PFSK-1 (cell line): Measurements from ENCODE around the gene L3MBTL4.

Source experiments
- FOXP2 ChIP-seq: optimal IDR thresholded peaks from 2 replicates; pipeline ENCODE3; 2011; ENCODE audit warnings: borderline replicate concordance, control low read depth, inconsistent platforms; ENCODE audit not compliant: insufficient read depth; ENCODE audit errors: extremely low read length, extremely low read depth
- POLR2AphosphoS5 ChIP-seq: IDR thresholded peaks from 2 replicates; pipeline ENCODE4 v1.6.1; 2012; ENCODE audit warnings: low read depth, mild to moderate bottlenecking, control low read depth, low read length, moderate library complexity
- REST ChIP-seq, 2 experiments: IDR thresholded peaks; 2 replicates each; pipeline versions ENCODE4 v1.6.1 to v1.8.0; 2011 to 2012; ENCODE audit warnings: low read depth in 2 of 2, low read length in 2 of 2, control low read depth in 1 of 2, inconsistent platforms in 1 of 2, mild to moderate bottlenecking in 1 of 2, moderate library complexity in 1 of 2; ENCODE audit not compliant: insufficient read depth in 1 of 2
- SIN3A ChIP-seq: IDR thresholded peaks from 2 replicates; pipeline ENCODE4 v1.6.1; 2012; ENCODE audit warnings: mild to moderate bottlenecking, low read length, moderate library complexity, borderline replicate concordance; ENCODE audit not compliant: insufficient read depth
- TAF1 ChIP-seq: IDR thresholded peaks from 2 replicates; pipeline ENCODE4 v1.6.1; 2012; ENCODE audit warnings: low read length, control low read depth, borderline replicate concordance; ENCODE audit not compliant: insufficient read depth

Gene L3MBTL4

GRCh38 chr18:6441200-6441599 is 26.5 kb upstream of the L3MBTL4 start:
- no peak for TF ChIP-seq FOXP2
- TF ChIP-seq POLR2AphosphoS5: no peak
- TF ChIP-seq REST (IDR thresholded peaks at IDR 0.05; ENCODE audit: insufficient read depth in 1 of 2, low read depth in 2 of 2, low read length in 2 of 2): no peak
- no peak for TF ChIP-seq TAF1
- TF ChIP-seq SIN3A: no peak

DNA sequence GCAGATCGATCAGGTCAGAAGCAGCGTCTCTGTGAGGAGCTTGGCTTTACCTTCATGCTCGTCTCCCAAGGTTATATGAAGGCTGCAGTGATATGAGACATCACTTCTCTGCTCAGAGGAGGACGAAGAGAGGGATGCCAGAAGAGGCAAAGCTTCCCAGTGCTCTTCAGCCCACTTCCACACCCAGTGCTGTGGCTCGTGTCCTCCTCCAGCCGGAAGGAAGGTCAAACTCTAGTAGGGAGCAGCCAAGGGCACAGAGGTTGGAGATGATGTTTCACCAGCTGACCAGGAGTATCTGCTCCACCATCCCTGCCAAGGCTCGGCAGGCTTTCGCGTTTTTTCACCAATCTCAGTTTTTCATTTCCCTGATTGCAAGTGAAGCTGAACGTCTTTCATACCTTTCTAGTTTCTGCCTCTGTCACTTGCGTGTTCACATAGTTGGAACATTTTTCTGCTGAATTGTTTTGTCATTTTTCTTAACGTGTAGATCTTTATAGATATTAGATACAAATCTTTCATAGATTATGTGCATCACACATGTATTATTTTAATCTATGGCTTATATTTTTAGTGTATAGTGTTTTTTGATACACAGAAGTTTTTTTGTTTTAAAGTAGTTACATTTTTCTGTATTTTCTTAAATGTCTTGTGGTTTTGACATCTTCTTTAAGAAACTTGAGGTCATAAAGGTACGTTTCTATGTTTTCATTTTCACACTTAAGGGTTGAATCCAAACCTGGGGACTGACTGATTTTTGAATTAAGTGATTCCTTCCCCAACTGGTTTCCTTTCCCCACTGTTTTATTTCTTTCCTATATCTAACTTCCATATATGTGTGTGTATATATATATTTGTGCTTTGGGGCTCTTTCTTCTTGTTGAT is 23.5 kb upstream of the L3MBTL4 start:
- TF ChIP-seq SIN3A: no peak
- TF ChIP-seq REST (IDR thresholded peaks at IDR 0.05; ENCODE audit: insufficient read depth in 1 of 2, low read depth in 2 of 2, low read length in 2 of 2): no peak
- TF ChIP-seq TAF1: no peak
- TF ChIP-seq FOXP2: no peak
- no peak for TF ChIP-seq POLR2AphosphoS5

- no peak for TF ChIP-seq FOXP2
- no peak for TF ChIP-seq POLR2AphosphoS5
- TF ChIP-seq SIN3A: no peak
- no peak for TF ChIP-seq TAF1
- TF ChIP-seq REST (IDR thresholded peaks at IDR 0.05; ENCODE audit: insufficient read depth in 1 of 2, low read depth in 2 of 2, low read length in 2 of 2): no peak
These were observed 21.0 kb upstream of the L3MBTL4 start for GRCh38 chr18:6435731-6436130.

GRCh38 chr18:6434987-6435709 is 20.4 kb upstream of the L3MBTL4 start:
- TF ChIP-seq FOXP2 (no peak), REST (IDR thresholded peaks at IDR 0.05; ENCODE audit: insufficient read depth in 1 of 2, low read depth in 2 of 2, low read length in 2 of 2) (no peak), SIN3A (no peak), TAF1 (no peak), POLR2AphosphoS5 (no peak)
